Sigmoid colon (tissue), 4 donors: ENCODE measurements around the gene TMEM63B.

Experiments
- EP300 ChIP-seq, 4 donors: sonication (generic); formaldehyde crosslinking; IDR thresholded peaks; one replicate each; pipeline ENCODE4 v1.6.1; 2017; ENCODE audit warnings: antibody characterized with exemption in 4 of 4
- TF ChIP-seq, protein P1 (sequence below), 4 experiments: fragments of 450-650 bp in 3 of 4; fragments of 200-600 bp in 1 of 4; IDR thresholded peaks; one replicate each; pipeline ENCODE4 v1.5.1; 2016 to 2019; ENCODE audit warnings: antibody characterized with exemption in 4 of 4, mild to moderate bottlenecking in 3 of 4, moderate library complexity in 2 of 4

DNA sequence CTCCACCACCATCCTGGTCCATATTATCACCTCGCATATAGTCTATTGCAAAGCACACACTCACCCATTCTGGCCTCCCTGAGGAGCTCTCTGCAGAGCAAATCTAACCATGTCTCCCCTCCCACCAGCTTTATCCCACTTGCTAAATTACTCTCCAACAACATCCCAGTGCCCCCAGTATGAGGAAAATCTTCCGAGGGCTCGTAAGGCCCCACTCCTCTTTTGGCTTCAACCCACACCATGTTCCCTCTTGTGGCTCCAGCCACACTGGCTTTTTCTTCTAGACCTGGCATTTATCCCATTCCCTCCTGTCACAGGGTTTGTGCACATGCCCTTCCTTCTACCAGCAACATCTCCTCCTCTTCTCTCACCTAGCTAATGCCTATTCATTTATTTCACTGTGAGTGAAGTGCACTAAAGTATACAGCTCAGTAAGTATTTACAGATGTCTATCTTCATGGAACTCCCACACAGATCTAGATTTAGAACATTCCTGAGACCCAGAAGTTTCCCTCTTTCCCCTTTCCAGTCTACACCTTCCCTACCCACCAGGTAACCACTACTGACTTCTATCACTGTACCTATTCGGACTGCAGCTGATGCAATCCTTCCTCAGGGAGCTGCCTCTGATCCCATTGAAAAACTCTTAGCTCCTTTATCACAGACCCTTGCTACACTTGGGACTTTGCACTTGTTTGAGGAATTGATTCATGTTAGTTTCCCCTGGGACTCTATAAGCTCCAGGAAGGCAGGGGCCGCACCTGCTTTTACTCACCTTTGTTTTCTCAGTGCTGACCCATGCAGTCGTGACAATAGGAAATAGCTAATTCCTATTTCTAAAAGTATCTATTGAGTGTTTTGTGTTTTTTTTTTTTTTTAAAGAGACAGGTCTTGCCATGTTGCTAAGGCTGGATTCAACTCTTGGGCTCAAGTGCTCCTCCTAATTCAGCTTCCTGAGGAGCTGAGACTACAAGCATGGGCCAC lies 15.6 kb upstream of the TMEM63B start:
- TF ChIP-seq, protein P1, sequence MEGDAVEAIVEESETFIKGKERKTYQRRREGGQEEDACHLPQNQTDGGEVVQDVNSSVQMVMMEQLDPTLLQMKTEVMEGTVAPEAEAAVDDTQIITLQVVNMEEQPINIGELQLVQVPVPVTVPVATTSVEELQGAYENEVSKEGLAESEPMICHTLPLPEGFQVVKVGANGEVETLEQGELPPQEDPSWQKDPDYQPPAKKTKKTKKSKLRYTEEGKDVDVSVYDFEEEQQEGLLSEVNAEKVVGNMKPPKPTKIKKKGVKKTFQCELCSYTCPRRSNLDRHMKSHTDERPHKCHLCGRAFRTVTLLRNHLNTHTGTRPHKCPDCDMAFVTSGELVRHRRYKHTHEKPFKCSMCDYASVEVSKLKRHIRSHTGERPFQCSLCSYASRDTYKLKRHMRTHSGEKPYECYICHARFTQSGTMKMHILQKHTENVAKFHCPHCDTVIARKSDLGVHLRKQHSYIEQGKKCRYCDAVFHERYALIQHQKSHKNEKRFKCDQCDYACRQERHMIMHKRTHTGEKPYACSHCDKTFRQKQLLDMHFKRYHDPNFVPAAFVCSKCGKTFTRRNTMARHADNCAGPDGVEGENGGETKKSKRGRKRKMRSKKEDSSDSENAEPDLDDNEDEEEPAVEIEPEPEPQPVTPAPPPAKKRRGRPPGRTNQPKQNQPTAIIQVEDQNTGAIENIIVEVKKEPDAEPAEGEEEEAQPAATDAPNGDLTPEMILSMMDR (IDR thresholded peaks at IDR 0.05): no peak
- TF ChIP-seq EP300 (IDR thresholded peaks at IDR 0.05): no peak
